Activated CD8-positive, alpha-beta T cell treated with anti-CD3 and anti-CD28 coated beads, Interleukin-2, amount 10 ng/mL, durations not matched to agents 7 days and 5 days (primary cell): ENCODE data around the gene SLC29A4. TPM values are rescaled to one million over a fixed set of nuclear protein-coding genes. Genes with fewer than 3 reads are reported as not detected.
"Not testable (repeated sequence)": the region's sequence is repeated elsewhere in the genome, so short reads cannot be mapped to it uniquely, and the experiment has no call there.

Source experiments
- ATAC-seq: fragments of 150-1000 bp; cut with Tn5 transposase; one replicate; pipeline ENCODE4 v1.10.0; 2021; ENCODE audit warnings: moderate library complexity
- CTCF ChIA-PET: fragments of 350-600 bp; sonication (Branson Sonifier 250); formaldehyde crosslinking; loops from one replicate; lab custom pipeline; 2021; ENCODE audit warnings: antibody characterized with exemption; lab: Charles Lee
- POLR2A ChIA-PET: fragments of 350-600 bp; sonication (Branson Sonifier 250); formaldehyde crosslinking; loops from one replicate; lab custom pipeline; 2021; ENCODE audit warnings: antibody characterized with exemption; lab: Charles Lee
- DNase-seq: peaks from one replicate; pipeline ENCODE4 v3.0.0-alpha.2; 2020
- H3K27ac Mint-ChIP-seq: one replicate; pipeline ENCODE4 v1.8.0; 2021; ENCODE audit warnings: mild to moderate bottlenecking, mixed read lengths
- H3K27me3 Mint-ChIP-seq: one replicate; pipeline ENCODE4 v1.8.0; 2021; ENCODE audit warnings: low read depth, mixed read lengths
- H3K36me3 Mint-ChIP-seq: one replicate; pipeline ENCODE4 v1.8.0; 2021; ENCODE audit warnings: low read depth, mixed read lengths
- H3K4me1 Mint-ChIP-seq: one replicate; pipeline ENCODE4 v1.8.0; 2021; ENCODE audit warnings: low read depth, mixed read lengths
- H3K4me3 Mint-ChIP-seq: one replicate; pipeline ENCODE4 v1.8.0; 2021; ENCODE audit warnings: mild to moderate bottlenecking, mixed read lengths
- H3K9me3 Mint-ChIP-seq: one replicate; pipeline ENCODE4 v1.8.0; 2022; ENCODE audit warnings: mixed read lengths; ENCODE audit not compliant: insufficient read depth
- total RNA-seq, 2 experiments: library from RNA; stranded (reverse); gene quantifications; one replicate each; pipeline ENCODE4 v1.2.3, GENCODE V29; 2021

The SLC29A4 gene
- under 1 TPM; 0.42 TPM for total RNA-seq

GRCh38 chr7:5282543-5283316, at the start of gene SLC29A4:
Gene SLC29A4, plus strand, starts transcription at chr7:5282943. Its CDS starts 4,874 bp downstream, at chr7:5287817.
- no peak within 1 kb of the TSS for H3K27ac Mint-ChIP-seq
- CTCF ChIA-PET = no interaction called here
- ATAC-seq = peak; percentile 73
- no peaks in the 10 kb centered on the region for H3K4me1 Mint-ChIP-seq
- POLR2A ChIA-PET = no interaction called here
- peak; percentile 35 for DNase-seq
- H3K36me3 Mint-ChIP-seq = no peaks in the 10 kb centered on the region
- H3K4me3 Mint-ChIP-seq = no peak within 1 kb of the TSS
- H3K9me3 Mint-ChIP-seq = no peaks in the 10 kb centered on the region
- H3K27me3 Mint-ChIP-seq = peaks cover 20% of the 10 kb centered on the region

GRCh38 chr7:5234852-5235831, 47.6 kb upstream of the SLC29A4 start:
- Mint-ChIP-seq H3K4me3 (no peak overlapping the region), H3K4me1 (peaks cover 30% of the 10 kb centered on the region), H3K27me3 (peaks cover 9% of the 10 kb centered on the region), H3K9me3 (no peaks in the 10 kb centered on the region), H3K27ac (no peak overlapping the region), H3K36me3 (peaks cover 22% of the 10 kb centered on the region)
- ChIA-PET CTCF (no interaction called here), POLR2A (no interaction called here)
- no peak for DNase-seq
- ATAC-seq = no peak

GRCh38 chr7:5237286-5237685, 45.5 kb upstream of the SLC29A4 start:
- peaks cover 23% of the 10 kb centered on the region for H3K27me3 Mint-ChIP-seq
- H3K9me3 Mint-ChIP-seq = no peaks in the 10 kb centered on the region
- H3K4me1 Mint-ChIP-seq = peaks cover 22% of the 10 kb centered on the region
- CTCF ChIA-PET = interaction anchor here (0.6 kb wide), 1 partner anchor 461 kb away, joined by 4 read pairs; no protein-coding TSS in a partner anchor
- no peak overlapping the region for H3K4me3 Mint-ChIP-seq
- DNase-seq (no peak), ATAC-seq (no peak)
- H3K36me3 Mint-ChIP-seq = peaks cover 3% of the 10 kb centered on the region
- POLR2A ChIA-PET = interaction anchor here (0.6 to 0.7 kb wide), 2 partner anchors 147 to 595 kb away, joined by 4 read pairs; no protein-coding TSS in a partner anchor
- H3K27ac Mint-ChIP-seq = no peak overlapping the region

- Mint-ChIP-seq H3K36me3 (no peaks in the 10 kb centered on the region), H3K4me3 (no peak overlapping the region), H3K27ac (no peak overlapping the region), H3K27me3 (peaks cover 26% of the 10 kb centered on the region), H3K4me1 (peaks cover 22% of the 10 kb centered on the region), H3K9me3 (no peaks in the 10 kb centered on the region)
- ChIA-PET POLR2A (no interaction called here), CTCF (no interaction called here)
- DNase-seq (no peak), ATAC-seq (no peak)
Observed at GRCh38 chr7:5238500-5238899, 44.2 kb upstream of the SLC29A4 start.

- Mint-ChIP-seq H3K27ac (no peak overlapping the region), H3K4me3 (no peak overlapping the region), H3K4me1 (peaks cover 12% of the 10 kb centered on the region), H3K9me3 (peaks cover 7% of the 10 kb centered on the region), H3K36me3 (no peaks in the 10 kb centered on the region), H3K27me3 (peaks cover 21% of the 10 kb centered on the region)
- no peak for DNase-seq
- no peak for ATAC-seq
- ChIA-PET CTCF (interaction anchor here (1.6 kb wide), 1 partner anchor 206 kb away, joined by 5 read pairs; no protein-coding TSS in a partner anchor), POLR2A (no interaction called here)
Observed at GRCh38 chr7:5243261-5243660, 39.5 kb upstream of the SLC29A4 start.

GRCh38 chr7:5248201-5248885, 34.4 kb upstream of the SLC29A4 start:
- DNase-seq (no peak), ATAC-seq (no peak)
- Mint-ChIP-seq H3K4me1 (no peaks in the 10 kb centered on the region), H3K9me3 (peaks cover 7% of the 10 kb centered on the region), H3K4me3 (no peak overlapping the region), H3K27me3 (no peaks in the 10 kb centered on the region), H3K36me3 (no peaks in the 10 kb centered on the region), H3K27ac (no peak overlapping the region)
- CTCF ChIA-PET = interaction anchor here (2.2 kb wide), 1 partner anchor 8 kb away, joined by 7 read pairs; no protein-coding TSS in a partner anchor
- POLR2A ChIA-PET = no interaction called here

GRCh38 chr7:5250787-5251186, 32.0 kb upstream of the SLC29A4 start:
- ATAC-seq, CTCF ChIA-PET, H3K9me3 Mint-ChIP-seq, POLR2A ChIA-PET, H3K4me1 Mint-ChIP-seq, H3K27ac Mint-ChIP-seq, H3K36me3 Mint-ChIP-seq, H3K27me3 Mint-ChIP-seq, DNase-seq, H3K4me3 Mint-ChIP-seq: not testable (repeated sequence)

- H3K27ac Mint-ChIP-seq, ATAC-seq, H3K27me3 Mint-ChIP-seq, H3K36me3 Mint-ChIP-seq, H3K4me1 Mint-ChIP-seq, H3K9me3 Mint-ChIP-seq, CTCF ChIA-PET, DNase-seq, H3K4me3 Mint-ChIP-seq, POLR2A ChIA-PET: not testable (repeated sequence)
Observed at GRCh38 chr7:5253529-5253928, 29.2 kb upstream of the SLC29A4 start.

- DNase-seq, H3K27ac Mint-ChIP-seq, H3K9me3 Mint-ChIP-seq, H3K4me1 Mint-ChIP-seq, CTCF ChIA-PET, H3K27me3 Mint-ChIP-seq, POLR2A ChIA-PET, H3K4me3 Mint-ChIP-seq, H3K36me3 Mint-ChIP-seq, ATAC-seq: not testable (repeated sequence)
Observed at GRCh38 chr7:5254371-5254770, 28.4 kb upstream of the SLC29A4 start.

GRCh38 chr7:5255832-5256231, 26.9 kb upstream of the SLC29A4 start:
- Mint-ChIP-seq H3K27ac (no peak overlapping the region), H3K27me3 (peaks cover 5% of the 10 kb centered on the region), H3K4me3 (no peak overlapping the region), H3K36me3 (no peaks in the 10 kb centered on the region), H3K9me3 (no peaks in the 10 kb centered on the region), H3K4me1 (no peaks in the 10 kb centered on the region)
- CTCF ChIA-PET = no interaction called here
- DNase-seq (no peak), ATAC-seq (no peak)
- POLR2A ChIA-PET = no interaction called here

- H3K36me3 Mint-ChIP-seq, POLR2A ChIA-PET, H3K4me1 Mint-ChIP-seq, DNase-seq, H3K9me3 Mint-ChIP-seq, H3K27me3 Mint-ChIP-seq, ATAC-seq, H3K4me3 Mint-ChIP-seq, H3K27ac Mint-ChIP-seq: not testable (repeated sequence)
- CTCF ChIA-PET = interaction anchor here (1.1 kb wide), 1 partner anchor 20 kb away, joined by 3 read pairs; no protein-coding TSS in a partner anchor
Observed at GRCh38 chr7:5260530-5261068, 22.1 kb upstream of the SLC29A4 start.
